ENCODE data around the gene MOB2.

MOB2 gene

GRCh38 chr11:1502954-1503707 lies 16.6 kb upstream of the MOB2 start:
- no peak for DNase-seq

GRCh38 chr11:1502168-1502953 lies 15.8 kb upstream of the MOB2 start:
- DNase-seq = no peak

DNA sequence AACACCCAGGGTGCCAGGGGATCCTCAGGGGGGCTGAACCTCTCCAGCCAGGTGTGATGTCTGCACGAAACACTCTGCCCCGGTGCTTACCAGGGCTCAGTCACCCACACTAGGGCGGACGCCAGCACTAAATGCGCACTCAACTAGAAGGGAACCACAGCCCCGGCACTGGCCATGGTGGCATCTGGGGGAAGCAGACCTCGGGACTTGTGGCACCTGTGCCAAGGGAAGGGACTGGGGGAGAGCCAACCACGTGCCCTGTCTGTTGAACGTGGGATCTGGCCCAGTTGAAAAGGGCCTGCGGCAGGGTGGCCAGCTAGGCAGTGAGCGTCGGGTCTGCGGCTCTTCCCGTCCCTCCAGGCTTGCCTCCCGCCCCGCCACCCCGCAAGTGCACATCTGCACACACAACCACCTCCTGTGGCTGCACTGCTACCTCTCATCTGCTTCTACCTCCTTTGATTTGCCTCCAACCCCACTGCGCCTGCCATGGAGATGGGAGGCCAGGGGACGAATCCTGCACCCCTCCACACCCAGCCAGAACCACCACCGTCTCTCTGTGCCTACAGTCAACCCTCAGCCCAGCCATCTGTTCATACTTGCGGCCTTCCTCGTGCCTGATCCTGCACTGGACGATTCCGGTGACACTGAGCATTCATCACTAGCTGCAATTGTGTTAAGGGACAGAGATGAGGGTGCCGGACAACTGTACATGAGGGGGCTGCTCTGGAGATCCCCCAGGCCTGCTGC lies 15.0 kb upstream of the MOB2 start:
- no peak for DNase-seq

GRCh38 chr11:1500466-1501420 lies 14.2 kb upstream of the MOB2 start:
- DNase-seq = no peak

- DNase-seq = no peak
These were observed 13.3 kb upstream of the MOB2 start for GRCh38 chr11:1499899-1500298.

GRCh38 chr11:1499261-1499890 lies 12.8 kb upstream of the MOB2 start:
- DNase-seq = no peak

GRCh38 chr11:1498262-1498661 lies 11.7 kb upstream of the MOB2 start:
- DNase-seq = no peak

- DNase-seq = no peak
These were observed 11.0 kb upstream of the MOB2 start for GRCh38 chr11:1497600-1497999.

DNA sequence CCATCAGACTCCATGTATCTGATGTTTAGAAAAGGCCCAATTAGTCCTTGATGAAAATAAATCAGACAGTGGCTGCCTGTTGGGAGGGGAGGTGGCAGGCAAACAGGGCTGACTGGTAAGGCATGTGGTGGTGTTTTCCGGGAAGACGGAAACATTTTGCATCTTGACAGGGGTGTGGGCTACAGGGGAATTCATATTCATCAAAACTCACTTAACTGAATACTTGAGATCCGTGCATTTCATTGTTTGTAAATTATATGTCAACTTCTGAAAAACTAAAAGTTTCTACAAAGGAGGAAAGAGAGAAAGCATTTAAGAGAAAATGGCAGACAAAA lies 10.1 kb upstream of the MOB2 start:
- no peak for DNase-seq

DNA sequence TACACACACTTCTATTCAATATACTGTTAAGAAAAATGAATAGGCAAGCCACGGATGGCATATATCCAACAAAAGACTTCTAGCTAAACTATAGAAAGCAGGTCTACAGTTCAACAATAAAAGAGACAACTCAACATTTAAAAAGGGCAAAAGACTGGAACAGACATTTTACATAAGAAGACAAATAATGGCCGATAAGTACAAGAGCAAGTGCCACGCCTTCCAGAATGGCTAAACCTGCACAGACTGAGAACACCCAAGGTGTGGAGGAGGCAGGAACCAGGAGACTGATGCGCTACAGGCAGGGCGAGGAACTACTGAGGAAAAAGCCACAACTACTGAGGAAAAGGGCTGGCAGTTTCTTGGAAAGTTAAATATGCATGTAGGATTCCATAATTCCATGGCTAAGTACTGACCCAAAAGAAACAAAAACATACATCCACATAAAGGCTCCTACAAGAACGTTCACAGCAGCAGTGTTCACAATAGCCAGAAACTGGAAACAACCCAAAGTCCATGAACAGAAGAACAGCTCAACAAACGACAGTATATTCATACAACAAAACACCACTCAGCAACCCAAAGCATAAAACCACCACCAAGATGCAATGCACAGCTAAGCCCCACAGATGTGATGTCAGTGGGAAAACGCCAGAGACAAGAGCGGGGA lies 9.6 kb upstream of the MOB2 start:
- DNase-seq = no peak

DNA sequence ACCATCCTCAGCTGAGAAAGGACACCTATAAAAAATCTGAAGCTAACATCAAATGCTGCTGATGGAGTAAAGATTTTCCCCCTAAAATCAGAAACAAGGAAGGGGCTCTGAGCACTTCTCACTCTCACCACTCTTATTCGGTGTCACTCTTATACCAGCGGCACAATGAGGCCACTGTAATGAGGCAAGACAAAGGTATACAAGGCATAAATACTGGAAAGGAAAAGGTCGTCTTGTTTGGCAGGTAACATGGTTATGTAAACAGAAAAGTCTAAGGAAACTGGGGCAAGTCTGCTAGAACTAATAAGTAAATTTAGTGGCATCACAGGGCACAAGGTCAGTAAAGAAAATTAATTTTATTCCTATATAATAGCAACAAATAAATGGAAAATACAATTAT lies 8.1 kb upstream of the MOB2 start:
- no peak for DNase-seq

- DNase-seq = no peak
These were observed 7.2 kb upstream of the MOB2 start for GRCh38 chr11:1493650-1494244.

DNA sequence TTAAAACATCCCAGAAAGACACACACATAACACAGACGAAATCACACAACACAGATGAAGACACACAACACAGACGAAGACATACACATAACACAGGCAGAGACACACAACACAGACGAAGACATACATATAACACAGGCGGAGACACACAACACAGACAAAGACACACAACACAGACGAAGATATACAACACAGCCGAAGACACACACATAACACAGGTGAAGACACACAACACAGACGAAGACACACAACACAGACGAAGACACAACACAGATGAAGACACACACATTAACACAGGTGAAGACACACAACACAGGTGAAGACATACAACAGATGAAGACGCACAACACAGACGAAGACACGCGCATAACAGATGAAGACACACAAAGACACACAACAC lies 4.8 kb upstream of the MOB2 start:
- no peak for DNase-seq

GRCh38 chr11:1490651-1491050 lies 4.1 kb upstream of the MOB2 start:
- DNase-seq = no peak

DNA sequence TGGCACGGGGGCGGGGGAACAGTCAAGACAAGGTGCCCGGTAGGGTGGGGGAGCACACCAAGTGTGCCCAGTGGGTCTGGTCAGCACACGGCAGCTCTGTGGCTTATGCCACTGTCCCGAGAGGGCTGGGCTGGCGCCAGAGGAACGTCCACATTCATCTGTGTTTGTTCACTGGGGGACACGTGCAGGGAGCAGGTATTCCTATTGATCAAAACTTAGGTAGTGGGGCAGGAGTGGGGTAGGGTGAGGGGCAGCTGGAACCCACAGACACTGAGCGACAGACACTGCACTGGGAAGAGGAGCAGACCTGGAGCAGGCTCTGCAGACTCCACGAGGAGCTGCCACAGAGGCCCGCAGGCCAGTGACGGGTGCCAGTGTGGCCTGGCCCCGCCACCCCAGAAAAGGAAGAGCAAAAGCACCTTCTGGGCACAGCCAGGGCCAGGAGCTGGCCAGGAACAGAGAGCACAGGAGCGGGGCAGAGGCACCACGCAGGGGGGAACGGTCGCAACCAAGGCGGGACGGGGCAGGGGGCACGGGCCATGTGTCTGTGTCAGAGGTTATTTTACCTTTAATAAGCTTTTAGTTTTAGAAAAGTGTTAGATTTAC lies 2.1 kb upstream of the MOB2 start:
- DNase-seq = no peak

- DNase-seq = no peak
These were observed 1.4 kb upstream of the MOB2 start for GRCh38 chr11:1487851-1488574.

DNA sequence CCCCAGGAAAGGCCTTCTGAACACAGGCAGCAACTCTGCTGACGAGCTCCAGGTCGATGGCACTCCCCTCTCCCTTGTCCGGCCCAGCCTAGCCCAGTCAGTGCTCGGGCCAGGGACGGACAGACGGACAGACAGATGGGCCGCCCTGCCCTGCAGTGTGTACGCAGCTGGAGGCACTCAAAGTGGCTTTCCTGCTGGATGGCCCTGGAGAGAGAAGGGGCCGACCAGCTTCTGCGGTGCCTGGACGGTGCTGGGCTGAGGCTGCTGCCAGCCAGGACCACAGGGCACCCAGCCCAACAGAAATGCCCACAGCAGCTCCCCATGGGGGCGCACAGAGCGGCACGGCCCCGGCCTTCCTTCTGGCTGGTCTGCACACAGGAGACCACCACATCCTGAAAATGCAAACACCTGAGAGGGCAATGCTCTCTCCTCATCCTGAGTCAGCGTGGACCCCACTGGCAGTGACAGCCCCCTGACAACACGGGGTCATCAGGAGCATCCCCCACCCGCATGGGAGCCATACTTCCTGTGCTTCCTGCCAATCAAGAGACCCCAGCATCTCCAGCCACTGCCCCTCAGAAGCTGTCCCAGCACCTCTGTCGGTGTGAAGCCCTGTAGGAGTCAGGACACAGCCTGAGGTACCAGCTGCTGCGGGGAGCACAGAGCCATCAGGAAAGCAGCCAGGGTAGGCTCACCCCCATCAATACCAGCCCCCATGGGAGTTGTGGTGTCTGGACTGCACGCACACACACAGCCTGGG lies 692 bp upstream of the MOB2 start:
- no peak for DNase-seq

- no peak for DNase-seq
These were observed 1.1 kb downstream of the MOB2 start for GRCh38 chr11:1485504-1485885.

Data from NCI-H2081 (cell line).